ENCODE results near the gene PGAP2. TPM values are rescaled to one million over a fixed set of nuclear protein-coding genes. Genes with fewer than 3 reads are reported as not detected.

PGAP2 gene
- total and polyA plus RNA-seq, 9 donors = 7.7 to 17.6 (median 13.1) TPM

DNA sequence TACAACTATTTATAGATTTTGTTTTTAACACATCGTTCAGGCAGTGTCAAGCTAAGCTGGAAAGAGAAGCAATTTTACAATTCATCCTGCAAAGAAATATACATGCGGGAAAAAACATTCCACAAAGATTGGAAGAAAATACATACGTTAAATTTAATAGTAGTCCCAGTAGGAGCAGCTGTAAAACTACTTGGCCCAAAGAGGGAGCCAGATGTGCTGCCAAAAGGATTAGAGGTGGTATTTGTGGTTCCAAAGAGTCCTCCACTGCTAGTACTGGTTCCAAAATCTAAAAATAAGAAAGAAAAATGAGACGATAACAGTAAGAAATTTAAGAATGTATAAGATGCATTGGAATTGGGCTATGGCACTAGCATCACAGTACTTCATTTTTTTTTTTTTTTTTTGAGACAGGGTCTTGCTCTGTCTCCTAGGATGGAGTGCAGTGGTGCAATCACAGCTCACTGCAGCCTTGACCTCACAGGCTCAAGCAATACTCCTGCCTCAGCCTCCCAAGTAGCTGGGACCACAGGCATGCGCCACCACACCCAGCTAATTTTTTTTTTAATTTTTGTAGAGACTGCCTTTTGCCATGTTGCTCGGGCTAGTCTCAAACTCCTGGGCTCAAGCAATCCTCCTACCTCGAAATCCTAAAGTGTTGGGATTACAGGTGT, 32.5 kb upstream of the PGAP2 start:
- TF ChIP-seq POLR2A (IDR thresholded peaks at IDR 0.05) (no peak), EP300 (IDR thresholded peaks at IDR 0.05) (no peak)
- TF ChIP-seq, protein P1, sequence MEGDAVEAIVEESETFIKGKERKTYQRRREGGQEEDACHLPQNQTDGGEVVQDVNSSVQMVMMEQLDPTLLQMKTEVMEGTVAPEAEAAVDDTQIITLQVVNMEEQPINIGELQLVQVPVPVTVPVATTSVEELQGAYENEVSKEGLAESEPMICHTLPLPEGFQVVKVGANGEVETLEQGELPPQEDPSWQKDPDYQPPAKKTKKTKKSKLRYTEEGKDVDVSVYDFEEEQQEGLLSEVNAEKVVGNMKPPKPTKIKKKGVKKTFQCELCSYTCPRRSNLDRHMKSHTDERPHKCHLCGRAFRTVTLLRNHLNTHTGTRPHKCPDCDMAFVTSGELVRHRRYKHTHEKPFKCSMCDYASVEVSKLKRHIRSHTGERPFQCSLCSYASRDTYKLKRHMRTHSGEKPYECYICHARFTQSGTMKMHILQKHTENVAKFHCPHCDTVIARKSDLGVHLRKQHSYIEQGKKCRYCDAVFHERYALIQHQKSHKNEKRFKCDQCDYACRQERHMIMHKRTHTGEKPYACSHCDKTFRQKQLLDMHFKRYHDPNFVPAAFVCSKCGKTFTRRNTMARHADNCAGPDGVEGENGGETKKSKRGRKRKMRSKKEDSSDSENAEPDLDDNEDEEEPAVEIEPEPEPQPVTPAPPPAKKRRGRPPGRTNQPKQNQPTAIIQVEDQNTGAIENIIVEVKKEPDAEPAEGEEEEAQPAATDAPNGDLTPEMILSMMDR (IDR thresholded peaks at IDR 0.05) = no peak
- intact Hi-C loops (cut with DNase I) = no loop called here
- H3K4me3 ChIP-seq = no peak overlapping the region
- H3K9me3 ChIP-seq = no peaks in the 10 kb centered on the region
- H3K27ac ChIP-seq = no peak overlapping the region
- DNase-seq = no peak
- H3K4me1 ChIP-seq (ENCODE audit: insufficient read depth) = no peaks in the 10 kb centered on the region
- no peaks in the 10 kb centered on the region for H3K36me3 ChIP-seq
- H3K27me3 ChIP-seq = no peaks in the 10 kb centered on the region
- WGBS, 3 donors = 70 to 72% (median 71%) methylated on average over 7 of the region's 7 CpGs

DNA sequence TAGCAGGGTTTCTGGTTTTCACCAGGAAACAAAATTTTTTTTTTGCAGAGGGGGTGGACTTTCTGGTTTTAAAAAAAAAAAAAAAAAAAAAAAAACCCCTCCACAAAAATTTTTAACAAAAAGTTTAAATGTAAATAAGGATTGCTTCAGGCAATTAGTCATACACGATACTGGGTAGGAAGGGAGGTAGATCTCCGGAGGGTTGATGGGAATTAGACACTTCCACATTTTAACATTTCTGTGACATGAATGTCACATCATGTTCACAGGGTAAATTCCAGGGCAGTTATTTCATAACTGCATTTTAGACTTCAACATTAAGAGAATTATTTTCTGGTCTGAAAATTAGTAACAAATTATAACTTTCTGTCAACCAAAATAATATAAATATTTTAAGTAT, 26.9 kb upstream of the PGAP2 start:
- no peaks in the 10 kb centered on the region for H3K36me3 ChIP-seq
- no peaks in the 10 kb centered on the region for H3K27me3 ChIP-seq
- intact Hi-C loops (cut with DNase I) = no loop called here
- no peak for DNase-seq
- H3K4me3 ChIP-seq = no peak overlapping the region
- no peaks in the 10 kb centered on the region for H3K4me1 ChIP-seq (ENCODE audit: insufficient read depth)
- H3K9me3 ChIP-seq = no peaks in the 10 kb centered on the region
- no peak overlapping the region for H3K27ac ChIP-seq
- TF ChIP-seq POLR2A (IDR thresholded peaks at IDR 0.05) (no peak), EP300 (IDR thresholded peaks at IDR 0.05) (no peak)
- TF ChIP-seq, protein P1 (IDR thresholded peaks at IDR 0.05) = no peak
- WGBS, 3 donors = 4 to 12% (median 4%) methylated on average over 2 of the region's 2 CpGs

DNA sequence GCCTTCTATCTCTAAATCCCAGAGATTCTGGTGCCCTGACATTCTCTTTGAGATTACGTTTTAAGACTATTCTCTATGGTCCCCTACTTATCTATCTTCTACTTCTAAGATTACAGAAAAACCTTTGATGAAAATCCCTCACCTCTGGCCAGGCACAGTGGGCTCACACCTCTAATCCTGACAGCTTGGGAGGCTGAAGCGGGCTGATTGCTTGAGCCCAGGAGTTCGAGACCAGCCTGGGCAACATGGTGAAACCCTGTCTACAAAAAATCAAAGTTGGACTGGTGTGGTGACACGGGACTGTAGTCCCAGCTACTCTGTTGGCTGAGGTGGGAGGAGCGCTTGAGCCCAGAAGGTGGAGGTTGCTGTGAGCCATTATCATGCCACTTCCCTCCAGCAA, 25.4 kb upstream of the PGAP2 start:
- Histone ChIP-seq H3K4me1 (ENCODE audit: insufficient read depth) (peaks cover 6% of the 10 kb centered on the region), H3K27me3 (no peaks in the 10 kb centered on the region), H3K4me3 (no peak overlapping the region), H3K9me3 (no peaks in the 10 kb centered on the region), H3K36me3 (no peaks in the 10 kb centered on the region), H3K27ac (no peak overlapping the region)
- DNase-seq = no peak
- intact Hi-C loops (cut with DNase I) = no loop called here
- WGBS, 3 donors = 91 to 94% (median 93%) methylated on average over 5 of the region's 5 CpGs
- TF ChIP-seq POLR2A (IDR thresholded peaks at IDR 0.05) = no peak
- TF ChIP-seq EP300 (IDR thresholded peaks at IDR 0.05) = no peak
- TF ChIP-seq, protein P1 (IDR thresholded peaks at IDR 0.05) = no peak

GRCh38 chr11:3783611-3784010, 24.7 kb upstream of the PGAP2 start:
- DNase-seq = no peak

More at GRCh38 chr11:3783611-3784010, 24.7 kb upstream of the PGAP2 start:
- WGBS, 3 donors = 71 to 83% (median 75%) methylated on average over 4 of the region's 4 CpGs
- Histone ChIP-seq H3K9me3 (no peaks in the 10 kb centered on the region), H3K27ac (no peak overlapping the region), H3K27me3 (no peaks in the 10 kb centered on the region), H3K4me3 (no peak overlapping the region), H3K36me3 (no peaks in the 10 kb centered on the region), H3K4me1 (ENCODE audit: insufficient read depth) (peaks cover 6% of the 10 kb centered on the region)
- intact Hi-C loops (cut with DNase I) = no loop called here
- no peak for TF ChIP-seq POLR2A (IDR thresholded peaks at IDR 0.05)
- no peak for TF ChIP-seq EP300 (IDR thresholded peaks at IDR 0.05)
- TF ChIP-seq, protein P1 (IDR thresholded peaks at IDR 0.05) = no peak

Data from ovary (tissue), 9 donors.